ENCODE results near the gene MYLIP.

MYLIP gene

GRCh38 chr6:16126861-16127260, 2.0 kb upstream of the MYLIP start:
- DNase-seq (ENCODE audit: low read depth, low spot score), result no peak
- CTCF ChIA-PET, result interaction anchor here (0.7 kb wide), 1 partner anchor 56 kb away, joined by 3 read pairs; no protein-coding TSS in a partner anchor
- POLR2A ChIA-PET, result no interaction called here
- TF ChIP-seq CTCF (IDR thresholded peaks at IDR 0.05; ENCODE audit: insufficient read depth, low read length, missing control alignments), result no peak
- H3K4me3 ChIP-seq (ENCODE audit: low read depth, low read length), result no peak overlapping the region

GRCh38 chr6:16127471-16127870, 1.4 kb upstream of the MYLIP start:
- no peak for TF ChIP-seq CTCF (IDR thresholded peaks at IDR 0.05; ENCODE audit: insufficient read depth, low read length, missing control alignments)
- ChIA-PET POLR2A (no interaction called here), CTCF (interaction anchor here (0.7 to 1.0 kb wide), 3 partner anchors 16 to 436 kb away, joined by 3 read pairs; no protein-coding TSS in a partner anchor)
- DNase-seq (ENCODE audit: low read depth, low spot score), result no peak
- no peak overlapping the region for H3K4me3 ChIP-seq (ENCODE audit: low read depth, low read length)

GRCh38 chr6:16129623-16130401, 926 bp downstream of the MYLIP start:
- DNase-seq (ENCODE audit: low read depth, low spot score), result no peak
- no peak for TF ChIP-seq CTCF (IDR thresholded peaks at IDR 0.05; ENCODE audit: insufficient read depth, low read length, missing control alignments)
- ChIA-PET POLR2A (interaction anchor here (1.0 to 1.4 kb wide), 2 partner anchors 8 to 256 kb away, joined by 3 to 10 read pairs; no protein-coding TSS in a partner anchor), CTCF (interaction anchor here (1.2 to 1.5 kb wide), 4 partner anchors 7 to 53 kb away, joined by 4 to 6 read pairs (median 6); no protein-coding TSS in a partner anchor)
- H3K4me3 ChIP-seq (ENCODE audit: low read depth, low read length), result peak overlapping the region; percentile 83

- no peak for TF ChIP-seq CTCF (IDR thresholded peaks at IDR 0.05; ENCODE audit: insufficient read depth, low read length, missing control alignments)
- H3K4me3 ChIP-seq (ENCODE audit: low read depth, low read length), result peak overlapping the region; percentile 83
- POLR2A ChIA-PET, result interaction anchor here (0.9 to 1.0 kb wide), 2 partner anchors 24 to 256 kb away, joined by 3 to 4 read pairs; no protein-coding TSS in a partner anchor
- no peak for DNase-seq (ENCODE audit: low read depth, low spot score)
- CTCF ChIA-PET, result interaction anchor here (1.2 to 2.8 kb wide), 3 partner anchors 53 to 439 kb away, joined by 3 to 10 read pairs (median 4); no protein-coding TSS in a partner anchor
These were observed 1.6 kb downstream of the MYLIP start for GRCh38 chr6:16130437-16130891.

- POLR2A ChIA-PET, result interaction anchor here (0.9 kb wide), 1 partner anchor 24 kb away, joined by 4 read pairs; no protein-coding TSS in a partner anchor
- TF ChIP-seq CTCF (IDR thresholded peaks at IDR 0.05; ENCODE audit: insufficient read depth, low read length, missing control alignments), result no peak
- CTCF ChIA-PET, result interaction anchor here (1.2 to 2.8 kb wide), 3 partner anchors 52 to 439 kb away, joined by 3 to 10 read pairs (median 4); no protein-coding TSS in a partner anchor
- peak overlapping the region; percentile 83 for H3K4me3 ChIP-seq (ENCODE audit: low read depth, low read length)
- DNase-seq (ENCODE audit: low read depth, low spot score), result no peak
These were observed 2.1 kb downstream of the MYLIP start for GRCh38 chr6:16130932-16131387.

- no peak for DNase-seq (ENCODE audit: low read depth, low spot score)
- ChIA-PET CTCF (interaction anchor here (2.8 kb wide), 1 partner anchor 441 kb away, joined by 10 read pairs; no protein-coding TSS in a partner anchor), POLR2A (no interaction called here)
- H3K4me3 ChIP-seq (ENCODE audit: low read depth, low read length), result no peak overlapping the region
- no peak for TF ChIP-seq CTCF (IDR thresholded peaks at IDR 0.05; ENCODE audit: insufficient read depth, low read length, missing control alignments)
These were observed 4.0 kb downstream of the MYLIP start for GRCh38 chr6:16132909-16133308.
